NCI-H2171 treated with DMSO at 0.1 percent for 48 hours (cell line): Measurements from ENCODE around the gene PAFAH1B1.
"Not testable (repeated sequence)": the region's sequence is repeated elsewhere in the genome, so short reads cannot be mapped to it uniquely, and the experiment has no call there.

ENCODE experiments used
- DNase-seq: peaks from one replicate; lab custom pipeline; 2025; lab: John Stamatoyannopoulos, UW

Gene PAFAH1B1

DNA sequence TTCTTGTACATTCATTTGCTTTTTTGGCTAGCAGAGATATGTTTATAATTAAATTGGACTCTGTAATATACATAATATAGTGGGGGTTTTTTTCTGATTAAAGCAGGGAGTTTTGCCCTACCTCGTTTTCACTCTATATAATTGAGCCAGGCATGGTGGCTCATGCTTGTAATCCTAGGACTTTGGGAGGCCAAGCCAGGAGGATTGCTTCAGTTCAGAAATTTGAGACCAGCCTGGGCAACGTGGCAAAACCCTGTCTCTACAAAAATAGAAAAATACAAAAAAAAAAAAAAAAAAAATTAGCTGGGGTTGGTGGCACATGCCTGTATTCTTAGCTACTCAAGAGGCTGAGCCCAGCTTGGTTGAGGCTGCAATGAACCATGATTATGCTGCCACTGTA lies 42.2 kb downstream of the PAFAH1B1 start:
- no peak for DNase-seq

DNA sequence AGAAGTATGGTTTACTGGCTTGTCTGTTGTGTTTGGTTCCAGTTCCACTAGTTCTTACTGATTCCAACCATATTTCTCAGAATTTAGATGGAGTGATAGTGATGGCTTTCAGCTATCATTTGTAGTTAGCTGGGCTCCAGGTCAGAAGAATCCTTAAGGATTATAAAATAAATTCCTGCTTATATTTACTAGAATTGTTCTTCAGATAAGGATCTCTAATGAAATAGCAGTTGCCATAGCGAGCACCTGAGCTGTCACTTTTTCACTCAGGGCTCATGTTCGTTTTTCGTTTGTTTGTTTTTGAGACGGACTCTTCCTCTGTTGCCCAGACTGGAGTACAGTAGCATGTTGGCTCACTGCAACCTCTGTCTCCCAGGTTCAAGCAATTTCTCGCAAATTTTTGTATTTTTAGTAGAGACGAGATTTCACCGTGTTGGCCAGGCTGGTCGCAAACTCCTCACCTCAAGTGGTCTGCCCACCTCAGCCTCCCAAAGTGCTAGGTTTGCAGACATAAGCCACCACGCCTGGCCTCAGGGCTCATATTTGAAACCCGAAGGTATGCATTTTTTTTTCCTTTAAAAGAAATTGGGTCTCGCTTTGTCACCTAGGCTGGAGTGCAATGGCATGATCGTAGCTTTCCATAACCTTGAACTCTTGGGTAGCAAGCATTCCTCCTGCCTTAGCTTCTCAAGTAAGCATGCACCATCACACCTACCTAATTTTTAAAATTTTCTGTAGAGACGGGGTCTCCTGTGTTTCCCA lies 42.9 kb downstream of the PAFAH1B1 start:
- DNase-seq, result no peak

- DNase-seq, result no peak
Observed at GRCh38 chr17:2637422-2637821, 44.0 kb downstream of the PAFAH1B1 start.

- DNase-seq, result no peak
Observed at GRCh38 chr17:2644971-2645370, 51.5 kb downstream of the PAFAH1B1 start.

GRCh38 chr17:2647957-2648356 lies 54.5 kb downstream of the PAFAH1B1 start:
- DNase-seq, result no peak

DNA sequence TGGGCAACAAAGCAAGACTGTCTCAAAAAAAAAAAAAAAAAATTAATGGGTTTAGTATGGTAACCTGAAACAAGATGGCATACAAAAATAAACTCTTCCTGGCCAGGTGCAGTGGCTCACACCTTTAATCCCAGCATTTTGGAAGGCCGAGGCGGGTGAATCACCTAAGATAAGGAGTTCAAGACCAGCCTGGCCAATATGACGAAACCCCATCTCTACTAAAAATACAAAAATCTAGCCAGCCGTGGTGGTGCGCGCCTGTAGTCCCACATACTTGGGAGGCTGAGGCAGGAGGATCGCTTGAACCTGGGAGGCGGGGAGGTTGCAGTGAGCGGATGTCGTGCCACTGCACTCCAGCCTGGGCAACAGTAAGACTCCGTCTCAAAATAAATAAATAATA lies 55.7 kb downstream of the PAFAH1B1 start:
- no peak for DNase-seq

DNA sequence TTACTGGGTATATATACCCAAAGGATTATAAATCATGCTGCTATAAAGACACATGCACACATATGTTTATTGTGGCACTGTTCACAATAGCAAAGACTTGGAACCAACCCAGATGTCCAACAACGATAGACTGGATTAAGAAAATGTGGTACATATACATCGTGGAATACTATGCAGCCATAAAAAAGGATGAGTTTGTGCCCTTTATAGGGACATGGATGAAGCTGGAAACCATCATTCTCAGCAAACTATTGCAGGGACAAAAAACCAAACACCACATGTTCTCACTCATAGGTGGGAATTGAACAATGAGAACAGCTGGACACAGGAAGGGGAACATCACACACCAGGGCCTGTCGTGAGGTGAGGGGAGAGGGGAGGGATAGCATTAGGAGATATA lies 59.5 kb downstream of the PAFAH1B1 start:
- not testable (repeated sequence) for DNase-seq

DNA sequence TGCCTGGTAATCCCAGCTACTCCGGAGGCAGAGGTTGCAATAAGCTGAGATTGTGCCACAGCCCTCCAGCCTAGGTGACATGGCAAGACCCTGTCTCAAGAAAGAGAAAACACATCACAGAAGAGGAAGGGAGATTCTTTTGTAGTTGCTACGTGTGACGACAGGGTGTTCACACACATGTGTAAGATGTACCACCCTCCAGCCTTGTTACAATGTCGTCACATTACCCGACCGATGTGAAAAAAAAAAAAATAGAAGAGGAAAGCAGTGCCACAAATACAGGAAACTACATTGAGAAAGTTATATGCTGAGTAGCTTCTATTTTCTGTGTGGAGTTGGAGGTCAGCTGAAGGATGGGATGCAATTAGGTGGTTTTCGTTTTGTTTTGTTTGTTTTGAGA lies 62.1 kb downstream of the PAFAH1B1 start:
- DNase-seq, result peak; percentile 53

DNA sequence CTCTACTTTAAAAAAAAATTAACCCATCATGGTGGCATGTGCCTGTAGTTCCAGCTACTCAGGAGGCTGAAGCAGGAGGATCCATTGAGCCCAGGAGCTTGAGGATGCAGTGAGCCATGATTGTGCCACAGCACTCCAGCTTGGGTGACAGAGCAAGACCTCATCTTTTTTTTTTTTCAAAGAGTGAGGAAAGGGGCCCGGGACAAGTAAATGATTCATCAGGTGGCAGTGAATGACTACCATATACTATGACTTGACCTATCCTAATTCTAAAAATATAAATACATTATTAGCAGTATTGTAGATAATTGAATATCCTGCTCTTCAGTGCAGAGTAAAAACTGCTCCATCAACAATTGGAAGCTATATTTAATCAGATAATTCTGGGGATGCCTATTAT lies 62.8 kb downstream of the PAFAH1B1 start:
- DNase-seq, result no peak

- not testable (repeated sequence) for DNase-seq
Observed at GRCh38 chr17:2659337-2659736, 65.9 kb downstream of the PAFAH1B1 start.

GRCh38 chr17:2660410-2660809 lies 67.0 kb downstream of the PAFAH1B1 start:
- DNase-seq, result not testable (repeated sequence)

DNA sequence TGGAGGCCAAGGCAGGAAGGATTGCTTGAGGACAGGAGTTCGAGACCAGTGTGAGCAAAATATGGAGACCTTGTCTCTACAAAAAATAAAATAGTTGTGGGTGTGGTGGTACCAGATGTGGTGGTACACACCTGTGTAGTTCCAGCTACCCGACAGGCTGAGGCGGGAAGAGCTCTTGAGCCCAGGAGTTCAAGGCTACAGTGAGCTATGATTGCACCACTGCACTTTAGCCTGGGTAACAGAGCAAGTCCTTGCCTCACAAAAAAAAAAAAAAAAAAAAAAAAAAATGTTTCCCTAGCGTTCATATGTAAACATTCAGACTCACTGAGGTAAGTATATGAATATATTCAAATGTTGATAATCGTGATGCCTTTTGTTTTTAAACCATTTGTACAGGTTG lies 78.6 kb downstream of the PAFAH1B1 start:
- no peak for DNase-seq

DNA sequence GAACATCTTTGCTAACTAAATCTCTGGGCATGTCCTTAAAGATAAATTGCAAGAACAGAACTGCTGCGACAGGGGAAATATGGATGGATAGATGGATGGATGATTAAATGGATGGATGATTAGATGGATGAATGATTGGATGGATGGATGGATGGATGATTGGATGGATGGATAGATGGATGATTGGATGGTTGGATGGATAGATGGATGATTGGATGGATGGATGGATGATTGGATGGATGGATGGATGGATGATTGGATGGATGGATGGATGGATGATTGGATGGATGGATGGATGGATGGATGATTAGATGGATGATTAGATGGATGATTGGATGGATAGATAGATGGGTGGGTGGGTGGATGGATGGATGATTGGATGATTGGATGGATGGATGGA lies 85.8 kb downstream of the PAFAH1B1 start:
- DNase-seq, result not testable (repeated sequence)

DNA sequence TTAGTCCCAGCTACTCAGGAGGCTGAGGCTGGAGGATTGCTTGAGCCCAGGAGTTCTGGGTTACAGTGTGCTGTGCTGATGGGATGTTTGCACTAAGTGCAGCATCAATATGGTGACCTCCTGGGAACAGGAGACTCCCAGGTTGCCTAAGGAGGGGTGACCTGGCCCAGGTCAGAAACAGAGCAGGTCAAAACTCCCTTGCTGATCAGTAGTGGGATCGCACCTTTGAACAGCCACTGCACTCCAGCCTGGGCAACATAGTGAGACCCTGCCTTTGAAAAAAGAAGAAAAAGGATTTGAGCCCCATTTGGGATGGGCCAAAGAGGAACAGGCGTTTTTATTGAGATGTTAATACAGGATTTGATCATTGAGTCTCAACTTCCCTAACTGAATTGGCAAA lies 87.5 kb downstream of the PAFAH1B1 start:
- no peak for DNase-seq

DNA sequence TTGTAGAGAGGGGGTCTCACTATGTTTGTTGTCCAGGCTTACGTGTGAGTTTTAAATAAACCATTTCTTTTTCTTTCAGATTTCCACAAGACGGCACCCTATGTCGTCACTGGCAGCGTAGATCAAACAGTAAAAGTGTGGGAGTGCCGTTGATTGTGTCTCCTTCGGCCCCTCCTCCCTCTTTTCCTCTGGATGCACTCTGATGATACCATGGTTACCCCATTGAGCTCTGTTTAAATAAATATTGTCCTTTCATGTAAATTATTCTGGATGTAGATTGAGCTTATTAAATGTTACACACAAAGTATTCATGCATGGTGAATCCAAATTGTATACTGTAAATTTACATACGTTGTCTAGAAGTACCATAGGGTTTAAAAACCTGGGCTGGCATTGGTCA lies 88.2 kb downstream of the PAFAH1B1 start:
- DNase-seq, result no peak

DNA sequence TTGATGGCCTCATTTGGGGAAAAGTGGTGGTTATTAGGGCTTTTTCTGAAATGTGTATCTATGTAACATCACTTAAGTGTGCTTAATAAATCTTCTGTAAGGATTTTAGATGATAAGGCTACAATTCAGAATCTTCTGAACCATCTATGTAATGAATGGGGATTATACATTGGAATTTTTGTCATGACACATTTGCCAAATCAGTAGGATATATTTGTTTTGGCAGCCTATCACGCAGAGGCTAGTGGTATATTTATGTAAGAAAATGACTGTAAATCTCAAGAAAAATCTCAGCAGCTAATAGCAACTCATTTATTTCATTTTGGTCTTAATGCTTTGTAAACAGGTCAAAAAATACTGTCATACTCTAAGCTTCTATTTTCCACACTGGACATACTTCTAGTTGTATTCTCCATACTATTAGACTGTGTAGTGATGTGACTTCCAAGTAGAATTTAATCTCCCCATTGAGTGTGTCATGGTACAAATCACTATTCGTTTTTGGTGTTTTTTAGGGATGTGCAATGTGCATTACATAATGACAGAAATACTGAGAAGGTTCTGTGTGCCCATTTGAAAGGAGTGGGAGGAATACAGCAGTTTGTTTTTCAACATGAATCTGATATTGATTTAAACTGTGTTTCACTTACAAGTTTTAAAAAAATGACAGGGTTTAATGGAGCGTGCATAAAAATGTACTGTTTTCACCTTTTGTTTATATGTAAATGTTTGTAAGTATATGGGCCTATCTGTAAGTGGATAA lies 88.9 kb downstream of the PAFAH1B1 start:
- no peak for DNase-seq

DNA sequence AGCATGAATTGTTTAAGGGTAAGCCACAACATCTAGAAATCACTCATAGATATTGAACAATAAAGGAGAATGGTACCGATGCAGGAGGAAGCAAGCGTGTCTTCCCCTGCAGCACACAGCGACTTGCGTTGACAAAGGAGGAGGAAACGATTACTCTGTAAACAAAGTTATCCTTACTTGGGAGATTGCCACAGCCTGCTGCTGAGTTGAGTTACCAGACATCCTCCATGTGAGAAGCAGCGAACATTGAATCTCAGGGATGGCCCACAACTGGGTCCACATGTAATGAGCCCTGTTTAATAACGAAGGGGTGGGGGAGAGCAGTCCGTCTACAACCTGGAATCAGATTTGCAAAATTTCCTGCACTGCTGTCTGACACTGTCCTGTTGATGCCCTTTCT lies 90.5 kb downstream of the PAFAH1B1 start:
- DNase-seq, result no peak

GRCh38 chr17:2684549-2684948 lies 91.1 kb downstream of the PAFAH1B1 start:
- DNase-seq, result no peak

- DNase-seq, result no peak
Observed at GRCh38 chr17:2685696-2686095, 92.2 kb downstream of the PAFAH1B1 start.

GRCh38 chr17:2687074-2687418 lies 93.6 kb downstream of the PAFAH1B1 start:
- no peak for DNase-seq

- peak; percentile 73 for DNase-seq
Observed at GRCh38 chr17:2688351-2689342, 95.2 kb downstream of the PAFAH1B1 start.

DNA sequence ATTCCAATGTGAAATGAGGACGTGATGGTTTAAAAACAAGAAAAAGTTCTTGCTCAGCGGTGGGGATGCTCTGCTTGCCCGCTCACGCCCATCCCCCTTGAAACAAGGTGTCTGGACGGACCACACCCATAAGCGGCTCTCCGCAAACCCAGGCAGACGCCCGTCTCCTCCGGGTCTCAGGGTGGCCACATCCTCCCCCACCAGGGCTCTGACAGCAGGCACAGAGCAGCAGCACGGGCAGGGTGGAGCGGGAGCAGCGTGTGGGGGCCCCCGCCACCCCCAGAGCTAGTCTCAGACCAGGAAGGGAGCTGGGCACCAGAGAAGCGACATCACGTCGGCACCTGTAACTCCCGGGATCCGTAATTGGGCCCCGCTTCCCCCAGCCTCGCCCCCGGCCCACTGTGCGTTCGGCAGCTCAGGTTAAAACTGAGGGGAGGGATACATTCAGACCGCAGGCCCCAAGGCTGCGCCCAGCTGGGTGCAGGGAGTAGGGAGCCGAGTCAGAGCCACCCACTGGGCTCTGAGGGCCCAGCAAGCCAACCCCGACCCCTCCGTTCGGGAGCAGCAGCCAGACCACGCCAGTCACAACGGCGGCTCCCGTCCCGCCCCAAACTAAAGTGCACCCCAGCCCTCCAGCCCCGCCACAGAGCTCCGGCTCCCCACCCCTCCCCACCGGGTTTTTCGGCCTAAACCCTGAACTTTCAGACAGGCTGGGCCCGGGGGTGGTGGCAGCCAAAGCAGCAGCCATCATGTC lies 96.1 kb downstream of the PAFAH1B1 start:
- peak; percentile 29 for DNase-seq
